H1 (cell line): ENCODE measurements around the gene PTCH1. TPM values are rescaled to one million over a fixed set of nuclear protein-coding genes. Genes with fewer than 3 reads are reported as not detected.

Experiments
- CTCF ChIA-PET: fragments of 300-600 bp; sonication (Branson Sonifier 250); formaldehyde crosslinking; loops from one replicate; lab custom pipeline; 2021; ENCODE audit not compliant: partially characterized antibody; lab: Charles Lee
- POLR2A ChIA-PET: fragments of 300-600 bp; sonication (Branson Sonifier 250); formaldehyde crosslinking; loops from one replicate; lab custom pipeline; 2021; ENCODE audit warnings: inconsistent platforms; ENCODE audit not compliant: partially characterized antibody; lab: Charles Lee
- DNase-seq, 2 experiments: peaks; one replicate each; pipeline versions ENCODE4 v3.0.0 to v3.0.0-alpha.2; 2010 to 2022; ENCODE audit warnings: low spot score in 2 of 2, low read depth in 1 of 2, mixed read lengths in 1 of 2
- FAIRE-seq: peaks from 2 replicates; lab custom pipeline; 2011; peaks lifted over from hg19 to GRCh38; lab: Jason Lieb, UNC
- H2AFZ ChIP-seq: 2 replicates; pipeline ENCODE4 v1.8.1; 2012; ENCODE audit warnings: low read length, inconsistent platforms
- H2AK5ac ChIP-seq: 2 replicates; pipeline ENCODE4 v1.6.1; 2013; ENCODE audit warnings: low read depth, low read length
- H2BK120ac ChIP-seq: replicated peaks from 2 replicates; pipeline ENCODE3; 2013; ENCODE audit warnings: low read depth, low read length, inconsistent platforms
- H2BK12ac ChIP-seq: 2 replicates; pipeline ENCODE4 v1.6.1; 2013; ENCODE audit warnings: low read depth, low read length
- H2BK15ac ChIP-seq: 2 replicates; pipeline ENCODE4 v1.6.1; 2013; ENCODE audit warnings: low read length
- H2BK20ac ChIP-seq: 2 replicates; pipeline ENCODE4 v1.6.1; 2013; ENCODE audit warnings: low read length
- H2BK5ac ChIP-seq: 2 replicates; pipeline ENCODE4 v1.6.1; 2013; ENCODE audit warnings: low read depth, low read length
- H3K14ac ChIP-seq: 2 replicates; pipeline ENCODE4 v1.6.1; 2013; ENCODE audit warnings: inconsistent platforms; ENCODE audit not compliant: insufficient read length
- H3K18ac ChIP-seq: 2 replicates; pipeline ENCODE4 v1.6.1; 2013; ENCODE audit warnings: low read length; ENCODE audit errors: extremely low read depth
- H3K23ac ChIP-seq: 2 replicates; pipeline ENCODE4 v1.6.1; 2013; ENCODE audit warnings: inconsistent platforms; ENCODE audit not compliant: insufficient read length
- H3K23me2 ChIP-seq: 2 replicates; pipeline ENCODE4 v1.6.1; 2013; ENCODE audit warnings: low read depth, low read length
- H3K27ac ChIP-seq: 2 replicates; pipeline ENCODE4 v1.6.1; 2011; ENCODE audit warnings: low read depth, low read length, inconsistent platforms
- H3K27me3 ChIP-seq, 4 experiments: replicated peaks in 1 of 4; 1 replicate in 1 of 4; 2 replicates in 3 of 4; pipeline versions ENCODE4 v1.6.1 to v1.8.1; 2011 to 2013; ENCODE audit warnings: low read length in 3 of 4, mild to moderate bottlenecking in 3 of 4, inconsistent platforms in 2 of 4, mixed read lengths in 2 of 4, moderate library complexity in 1 of 4; ENCODE audit not compliant: control insufficient read depth in 3 of 4, insufficient read depth in 3 of 4; ENCODE audit errors: extremely low read depth in 1 of 4
- H3K36me3 ChIP-seq, 4 experiments: 2 replicates each; pipeline versions ENCODE4 v1.6.1 to v1.8.1; 2011 to 2013; ENCODE audit warnings: mild to moderate bottlenecking in 4 of 4, low read length in 3 of 4, moderate library complexity in 2 of 4, control low read depth in 1 of 4, inconsistent platforms in 1 of 4; ENCODE audit not compliant: insufficient read depth in 4 of 4, control insufficient read depth in 2 of 4
- H3K4ac ChIP-seq: replicated peaks from 2 replicates; pipeline ENCODE3; 2013; ENCODE audit warnings: low read length, low read depth, mixed read lengths, inconsistent platforms; ENCODE audit not compliant: insufficient read length
- H3K4me1 ChIP-seq, 4 experiments: replicated peaks in 1 of 4; 1 replicate in 1 of 4; 2 replicates in 3 of 4; pipeline versions ENCODE4 v1.6.1 to v1.8.1; 2011 to 2013; ENCODE audit warnings: low read length in 3 of 4, inconsistent platforms in 2 of 4, mixed read lengths in 1 of 4; ENCODE audit not compliant: insufficient read depth in 4 of 4, control insufficient read depth in 3 of 4
- H3K4me2 ChIP-seq, 2 experiments: 2 replicates each; pipeline versions ENCODE4 v1.6.1 to v1.8.1; 2011 to 2013; ENCODE audit warnings: low read depth in 2 of 2, low read length in 2 of 2, control low read depth in 1 of 2, inconsistent platforms in 1 of 2, mild to moderate bottlenecking in 1 of 2; ENCODE audit not compliant: insufficient read depth in 1 of 2
- H3K4me3 ChIP-seq, 4 experiments: fragments of 200-600, 300-600 bp in 1 of 4; sonication (generic), shearing (Covaris generic), sonication (Bioruptor Twin) in 1 of 4; 2 replicates each; pipeline versions ENCODE4 v1.5.1 to v1.8.1; 2011 to 2016; ENCODE audit warnings: low read length in 4 of 4, low read depth in 3 of 4, control low read depth in 2 of 4, inconsistent platforms in 2 of 4, mild to moderate bottlenecking in 2 of 4, mixed read lengths in 1 of 4, moderate library complexity in 1 of 4; ENCODE audit not compliant: insufficient read depth in 2 of 4; ENCODE audit errors: extremely low read depth in 1 of 4
- H3K56ac ChIP-seq: replicated peaks from 2 replicates; pipeline ENCODE3; 2013; ENCODE audit warnings: low read depth, mild to moderate bottlenecking, mixed read lengths, low read length, inconsistent platforms; ENCODE audit not compliant: insufficient read length
- H3K79me1 ChIP-seq: 2 replicates; pipeline ENCODE4 v1.6.1; 2013; ENCODE audit warnings: low read depth, low read length, control low read depth
- H3K79me2 ChIP-seq, 2 experiments: 2 replicates each; pipeline versions ENCODE4 v1.6.1 to v1.8.1; 2012 to 2013; ENCODE audit warnings: low read length in 2 of 2, mild to moderate bottlenecking in 2 of 2, inconsistent platforms in 1 of 2; ENCODE audit not compliant: insufficient read depth in 2 of 2, control insufficient read depth in 1 of 2
- H3K9ac ChIP-seq, 4 experiments: replicated peaks in 1 of 4; 1 replicate in 1 of 4; 2 replicates in 3 of 4; pipeline versions ENCODE4 v1.6.1 to v1.8.1; 2011 to 2013; ENCODE audit warnings: low read depth in 3 of 4, low read length in 3 of 4, control low read depth in 2 of 4, mild to moderate bottlenecking in 2 of 4, moderate library complexity in 2 of 4, inconsistent platforms in 1 of 4; ENCODE audit errors: extremely low read depth in 1 of 4
- H3K9me3 ChIP-seq, 2 experiments: 2 replicates each; pipeline versions ENCODE4 v1.6.1 to v1.8.1; 2012 to 2013; ENCODE audit warnings: mild to moderate bottlenecking in 2 of 2, moderate library complexity in 2 of 2, control low read depth in 1 of 2, inconsistent platforms in 1 of 2, low read depth in 1 of 2, low read length in 1 of 2, mixed read lengths in 1 of 2; ENCODE audit not compliant: insufficient read depth in 2 of 2
- H4K20me1 ChIP-seq, 2 experiments: replicated peaks in 1 of 2; 2 replicates each; pipeline versions ENCODE3 to v1.8.1; 2011 to 2013; ENCODE audit warnings: inconsistent platforms in 2 of 2, low read length in 2 of 2, mild to moderate bottlenecking in 1 of 2; ENCODE audit not compliant: insufficient read depth in 2 of 2, control insufficient read depth in 1 of 2
- H4K5ac ChIP-seq: 2 replicates; pipeline ENCODE4 v1.6.1; 2013; ENCODE audit warnings: low read length, low read depth, mixed read lengths, inconsistent platforms; ENCODE audit not compliant: insufficient read length
- H4K8ac ChIP-seq: 2 replicates; pipeline ENCODE4 v1.8.0; 2013; ENCODE audit warnings: mild to moderate bottlenecking, moderate library complexity, low read length, inconsistent platforms; ENCODE audit not compliant: insufficient read depth; ENCODE audit errors: extremely low read depth
- H4K91ac ChIP-seq: replicated peaks from 2 replicates; pipeline ENCODE3; 2013; ENCODE audit warnings: low read length, mixed read lengths, inconsistent platforms; ENCODE audit not compliant: insufficient read length
- CBX8 ChIP-seq: fragments of 300-800, 300-1000 bp; sonication (generic); IDR thresholded peaks from 2 replicates; pipeline ENCODE4 v1.7.1; 2016; ENCODE audit warnings: low read depth, low read length, borderline replicate concordance
- KDM4A ChIP-seq: IDR thresholded peaks from one replicate; pipeline ENCODE4 v1.7.1; 2012; ENCODE audit warnings: low read depth, mild to moderate bottlenecking, moderate library complexity, low read length, inconsistent platforms; ENCODE audit not compliant: severe bottlenecking
- SIN3A ChIP-seq, 2 experiments: IDR thresholded peaks in 1 of 2; conservative IDR thresholded peaks in 1 of 2; 2 replicates each; pipeline ENCODE4 v1.6.1; 2011 to 2012; ENCODE audit warnings: low read length in 2 of 2, improper control_type of control experiment in 1 of 2, low read depth in 1 of 2, mild to moderate bottlenecking in 1 of 2
- WGBS, 2 experiments: shearing (Covaris generic) in 1 of 2; methylation state at CpG; one replicate each; pipeline versions ENCODE4 v1.1.6 to v1.1.7; 2013 to 2015; ENCODE audit warnings: low lambda C conversion rate in 2 of 2, mixed read lengths in 2 of 2, inconsistent platforms in 1 of 2, low coverage in 1 of 2, missing lambda C conversion rate in 1 of 2; ENCODE audit not compliant: insufficient replicate concordance in 2 of 2, insufficient coverage in 1 of 2, insufficient read length in 1 of 2; ENCODE audit errors: extremely low coverage in 1 of 2, missing lambda C conversion rate in 1 of 2; 5-methylcytosine and 5-hydroxymethylcytosine counted together
- polyA plus RNA-seq, 7 experiments: library from polyadenylated mRNA; depleted of rRNA in 3 of 7; stranded (reverse) in 5 of 7; unstranded in 2 of 7; fragments of >200 nt in 5 of 7; fragments of 200-250 nt in 2 of 7; gene quantifications; 1 replicate in 5 of 7; 2 replicates in 1 of 7; 4 replicates in 1 of 7; pipeline versions ENCODE4 v1.2.1 to v1.2.3, GENCODE V29; 2011 to 2013; ENCODE audit warnings: missing spikeins in 2 of 7, mixed read lengths in 2 of 7
- total RNA-seq: library from RNA; stranded (reverse); fragmentation: NEBNext Ultra II Directional; extraction: Animal tissue kit (Norgen Biotek cat#: 25700); gene quantifications from 2 replicates; pipeline ENCODE4 v1.2.1, GENCODE V29; 2021
- TF ChIP-seq, protein P1 (sequence below): IDR thresholded peaks from 2 replicates; pipeline ENCODE4 v1.6.1; 2012; ENCODE audit warnings: inconsistent platforms

PTCH1 gene
- total and polyA plus RNA-seq, 2 of the 8 experiments (the other 6 are each of a cell fraction or from before 2014, with no cell fraction given): 6.4 to 34.1 TPM

DNA sequence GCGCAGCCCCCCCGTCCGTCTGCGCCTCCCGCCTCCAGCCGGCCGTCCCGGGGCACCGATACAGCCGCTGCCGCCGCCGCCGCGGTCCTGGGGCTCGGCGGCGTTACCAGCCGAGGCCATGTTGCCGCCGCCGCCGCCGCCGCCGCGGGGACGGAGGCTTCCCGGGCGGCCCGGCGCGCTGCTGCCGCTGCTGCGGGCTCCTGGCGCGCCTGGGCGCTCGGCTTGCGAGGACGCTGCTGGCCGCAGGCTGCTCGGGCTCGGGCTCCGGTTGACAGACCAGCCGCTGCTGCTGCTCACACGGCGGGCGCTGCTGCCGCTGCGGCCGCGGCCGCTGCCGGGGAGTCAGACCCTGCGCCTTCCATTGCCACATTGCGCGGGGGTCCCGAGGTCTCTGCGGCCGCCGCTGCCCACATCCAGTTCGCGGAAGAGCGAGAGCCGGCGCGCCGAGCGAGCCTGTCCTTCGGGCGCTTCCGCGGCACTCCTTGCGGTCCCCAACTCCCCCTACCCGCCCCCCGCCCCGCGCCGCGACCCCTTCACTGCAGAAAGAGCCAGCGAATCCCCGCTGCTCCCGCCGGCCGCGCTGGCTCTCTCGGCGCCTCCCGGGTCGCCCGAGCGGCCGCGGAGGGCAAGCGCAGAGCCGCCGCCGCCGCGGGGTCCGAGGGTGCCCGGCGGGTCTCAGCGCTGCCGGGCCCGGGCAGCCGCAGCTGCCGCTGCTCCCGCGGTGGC is 8.4 kb downstream of the PTCH1 start:
- no peak overlapping the region for H3K14ac ChIP-seq
- H3K18ac ChIP-seq: peak overlapping the region; percentile 98
- H4K5ac ChIP-seq: no peak overlapping the region
- FAIRE-seq (no peak), DNase-seq (peak in 1 of 2 experiments; percentile 55)
- no peak overlapping the region for H2BK20ac ChIP-seq
- H3K9ac ChIP-seq: peak overlapping the region; percentile 56 to 75 (median 69); a peak in 6 of 7 replicates
- no peak overlapping the region for H2BK12ac ChIP-seq
- H2AFZ ChIP-seq: no peak overlapping the region
- TF ChIP-seq SIN3A (conservative IDR thresholded peaks at IDR 0.05 in 1 of 2, IDR thresholded peaks at IDR 0.05 in 1 of 2; ENCODE audit: low read depth in 1 of 2, low read length in 2 of 2) (peak in 1 of 2 experiments; percentile 45; a peak in 1 of 4 replicates), KDM4A (peak; percentile 35), CBX8 (no peak)
- TF ChIP-seq, protein P1, sequence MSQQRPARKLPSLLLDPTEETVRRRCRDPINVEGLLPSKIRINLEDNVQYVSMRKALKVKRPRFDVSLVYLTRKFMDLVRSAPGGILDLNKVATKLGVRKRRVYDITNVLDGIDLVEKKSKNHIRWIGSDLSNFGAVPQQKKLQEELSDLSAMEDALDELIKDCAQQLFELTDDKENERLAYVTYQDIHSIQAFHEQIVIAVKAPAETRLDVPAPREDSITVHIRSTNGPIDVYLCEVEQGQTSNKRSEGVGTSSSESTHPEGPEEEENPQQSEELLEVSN: no peak
- ChIA-PET POLR2A (interaction anchor here (0.8 to 3.1 kb wide), 8 partner anchors 8 to 372 kb away, joined by 3 to 16 read pairs (median 3); partner anchors contain the start of gene PTCH1), CTCF (no interaction called here)
- no peak overlapping the region for H3K4ac ChIP-seq
- peak overlapping the region; percentile 90; the same call in 1 of the 2 replicates for H2BK5ac ChIP-seq
- H3K9me3 ChIP-seq: no peaks in the 10 kb centered on the region
- peak overlapping the region; percentile 93 to 95 for H3K4me2 ChIP-seq
- no peaks in the 10 kb centered on the region; the same call in 1 of the 2 replicates for H3K79me1 ChIP-seq
- no peak overlapping the region for H4K91ac ChIP-seq
- H3K4me1 ChIP-seq: peaks cover 10 to 27% (median 11%) of the 10 kb centered on the region in 4 experiments; a peak in 6 of 7 replicates
- no peak overlapping the region for H2BK15ac ChIP-seq
- 0 out of 2 replicates have a peak overlapping the region, but pooled peaks have one; percentile 24 for H3K27ac ChIP-seq
- peaks cover 37% of the 10 kb centered on the region for H3K23me2 ChIP-seq
- peaks cover 3 to 11% (median 9%) of the 10 kb centered on the region in 4 experiments; a peak in 5 of 7 replicates for H3K27me3 ChIP-seq
- H4K20me1 ChIP-seq: peaks cover 0 to 4% of the 10 kb centered on the region in 2 experiments
- H3K56ac ChIP-seq: no peak overlapping the region
- no peak overlapping the region for H2BK120ac ChIP-seq
- peaks cover under 1 to 22% of the 10 kb centered on the region in 2 experiments; a peak in 3 of 4 replicates for H3K79me2 ChIP-seq
- H3K36me3 ChIP-seq: no peaks in the 10 kb centered on the region
- H4K8ac ChIP-seq: peak overlapping the region; percentile 47; the same call in 1 of the 2 replicates
- 1% methylated on average over 21 of the region's 111 CpGs; no CpG with 5 or more reads in 1 of the 2 experiments for WGBS, 2 experiments
- no peak overlapping the region for H3K23ac ChIP-seq
- H2AK5ac ChIP-seq: no peak overlapping the region
- peak overlapping the region; percentile 53 to 94 (median 94) for H3K4me3 ChIP-seq
